ENCODE measurements around the gene ECE2.

Gene ECE2

DNA sequence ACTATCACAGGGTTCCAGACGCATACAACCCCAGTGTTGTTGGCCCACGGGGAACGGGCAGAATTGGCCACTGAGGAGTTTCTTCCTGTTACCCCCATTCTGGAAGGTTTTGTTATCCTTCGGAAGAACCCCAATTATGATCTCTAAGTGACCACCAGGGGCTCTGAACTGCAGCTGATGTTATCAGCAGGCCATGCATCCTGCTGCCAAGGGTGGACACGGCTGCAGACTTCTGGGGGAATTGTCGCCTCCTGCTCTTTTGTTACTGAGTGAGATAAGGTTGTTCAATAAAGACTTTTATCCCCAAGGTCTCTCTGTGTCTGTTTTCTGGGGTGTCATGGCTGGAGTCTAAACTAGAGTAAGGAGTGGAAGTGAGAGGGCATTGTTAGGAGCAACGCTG lies 32.9 kb downstream of the ECE2 start:
- no peaks in the 10 kb centered on the region for H3K9me2 ChIP-seq (replicated peaks; ENCODE audit: insufficient read depth, low read length)
- no peak for DNase-seq
- H3K36me3 ChIP-seq (replicated peaks; ENCODE audit: insufficient read depth, low read length), result peaks cover 41% of the 10 kb centered on the region
- H3K4me2 ChIP-seq (ENCODE audit: low read depth, low read length), result no peak overlapping the region
- H3K9ac ChIP-seq (ENCODE audit: low read length), result no peak overlapping the region
- TF ChIP-seq EZH2phosphoT487 (IDR thresholded peaks at IDR 0.05; ENCODE audit: low read length), result no peak
- no peak for TF ChIP-seq EZH2 (optimal IDR thresholded peaks at IDR 0.05; ENCODE audit: low read depth, low read length)
- TF ChIP-seq, protein P1, sequence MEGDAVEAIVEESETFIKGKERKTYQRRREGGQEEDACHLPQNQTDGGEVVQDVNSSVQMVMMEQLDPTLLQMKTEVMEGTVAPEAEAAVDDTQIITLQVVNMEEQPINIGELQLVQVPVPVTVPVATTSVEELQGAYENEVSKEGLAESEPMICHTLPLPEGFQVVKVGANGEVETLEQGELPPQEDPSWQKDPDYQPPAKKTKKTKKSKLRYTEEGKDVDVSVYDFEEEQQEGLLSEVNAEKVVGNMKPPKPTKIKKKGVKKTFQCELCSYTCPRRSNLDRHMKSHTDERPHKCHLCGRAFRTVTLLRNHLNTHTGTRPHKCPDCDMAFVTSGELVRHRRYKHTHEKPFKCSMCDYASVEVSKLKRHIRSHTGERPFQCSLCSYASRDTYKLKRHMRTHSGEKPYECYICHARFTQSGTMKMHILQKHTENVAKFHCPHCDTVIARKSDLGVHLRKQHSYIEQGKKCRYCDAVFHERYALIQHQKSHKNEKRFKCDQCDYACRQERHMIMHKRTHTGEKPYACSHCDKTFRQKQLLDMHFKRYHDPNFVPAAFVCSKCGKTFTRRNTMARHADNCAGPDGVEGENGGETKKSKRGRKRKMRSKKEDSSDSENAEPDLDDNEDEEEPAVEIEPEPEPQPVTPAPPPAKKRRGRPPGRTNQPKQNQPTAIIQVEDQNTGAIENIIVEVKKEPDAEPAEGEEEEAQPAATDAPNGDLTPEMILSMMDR (IDR thresholded peaks at IDR 0.05; ENCODE audit: low read length), result no peak
- no peak overlapping the region for H2AFZ ChIP-seq (ENCODE audit: low read length)
- H3K9me3 ChIP-seq (replicated peaks; ENCODE audit: insufficient read depth, low read length), result no peaks in the 10 kb centered on the region
- H3K27me3 ChIP-seq (replicated peaks; ENCODE audit: insufficient read depth, low read length), result no peaks in the 10 kb centered on the region
- peaks cover 13% of the 10 kb centered on the region for H3F3A ChIP-seq (ENCODE audit: insufficient read depth, low read length)
- H4K20me1 ChIP-seq (ENCODE audit: insufficient read depth, low read length), result no peaks in the 10 kb centered on the region
- H3K79me2 ChIP-seq (ENCODE audit: low read length), result peaks cover 13% of the 10 kb centered on the region
- no peak overlapping the region for H3K27ac ChIP-seq (ENCODE audit: low read length)
- no peaks in the 10 kb centered on the region for H3K4me1 ChIP-seq (ENCODE audit: low read length)
- no peak overlapping the region for H3K4me3 ChIP-seq (ENCODE audit: low read length)

DNA sequence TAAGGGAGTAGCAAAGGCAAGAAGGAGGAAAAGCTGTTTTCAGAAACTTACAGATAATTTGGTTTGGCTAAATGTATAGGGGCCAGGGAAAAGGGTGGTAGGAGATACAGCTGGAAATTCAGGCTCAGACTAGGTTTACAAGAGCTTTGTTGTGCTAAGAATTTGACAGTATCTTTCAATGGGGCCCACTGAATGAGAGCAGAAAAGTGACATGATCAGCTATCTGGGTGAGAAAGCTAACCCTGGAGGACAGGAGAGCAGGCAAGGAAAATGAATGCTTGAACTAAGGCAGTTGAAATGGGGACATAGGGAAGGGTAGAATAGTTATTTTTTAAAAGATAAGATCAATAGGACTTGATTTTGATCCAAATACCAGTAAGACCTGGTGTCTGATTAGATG lies 35.8 kb downstream of the ECE2 start:
- H3K79me2 ChIP-seq (ENCODE audit: low read length), result peaks cover 20% of the 10 kb centered on the region
- no peak overlapping the region for H2AFZ ChIP-seq (ENCODE audit: low read length)
- H3K9me3 ChIP-seq (replicated peaks; ENCODE audit: insufficient read depth, low read length), result no peaks in the 10 kb centered on the region
- peaks cover 13% of the 10 kb centered on the region for H4K20me1 ChIP-seq (ENCODE audit: insufficient read depth, low read length)
- peaks cover 13% of the 10 kb centered on the region for H3F3A ChIP-seq (ENCODE audit: insufficient read depth, low read length)
- no peak for DNase-seq
- peaks cover 14% of the 10 kb centered on the region; the same call in 1 of the 2 replicates for H3K36me3 ChIP-seq (replicated peaks; ENCODE audit: insufficient read depth, low read length)
- peaks cover 9% of the 10 kb centered on the region; the same call in 1 of the 2 replicates for H3K4me1 ChIP-seq (ENCODE audit: low read length)
- no peaks in the 10 kb centered on the region for H3K27me3 ChIP-seq (replicated peaks; ENCODE audit: insufficient read depth, low read length)
- no peaks in the 10 kb centered on the region for H3K9me2 ChIP-seq (replicated peaks; ENCODE audit: insufficient read depth, low read length)
- no peak for TF ChIP-seq EZH2 (optimal IDR thresholded peaks at IDR 0.05; ENCODE audit: low read depth, low read length)
- TF ChIP-seq, protein P1 (IDR thresholded peaks at IDR 0.05; ENCODE audit: low read length), result no peak
- TF ChIP-seq EZH2phosphoT487 (IDR thresholded peaks at IDR 0.05; ENCODE audit: low read length), result no peak
- no peak overlapping the region for H3K4me3 ChIP-seq (ENCODE audit: low read length)
- H3K27ac ChIP-seq (ENCODE audit: low read length), result no peak overlapping the region
- no peak overlapping the region for H3K4me2 ChIP-seq (ENCODE audit: low read depth, low read length)
- no peak overlapping the region for H3K9ac ChIP-seq (ENCODE audit: low read length)

DNA sequence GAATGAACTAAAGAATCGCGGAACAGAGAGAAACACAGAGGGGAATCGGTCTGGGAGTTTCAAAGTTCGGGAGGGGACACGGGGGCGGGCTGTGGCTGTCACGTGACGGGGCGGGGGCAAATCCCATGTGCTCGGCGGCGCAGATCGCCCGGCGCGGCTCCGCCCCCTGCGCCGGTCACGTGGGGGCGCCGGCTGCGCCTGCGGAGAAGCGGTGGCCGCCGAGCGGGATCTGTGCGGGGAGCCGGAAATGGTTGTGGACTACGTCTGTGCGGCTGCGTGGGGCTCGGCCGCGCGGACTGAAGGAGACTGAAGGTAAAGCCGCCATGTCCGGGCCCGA lies 38.5 kb downstream of the ECE2 start, which contains the start of gene EIF4G1:
Gene EIF4G1 (plus strand): TSS at position 244 of the 337 bp plus-strand sequence. CDS start 1,191 bp downstream, outside the sequence.
- peaks cover 47% of the 10 kb centered on the region for H3K79me2 ChIP-seq (ENCODE audit: low read length)
- H3K4me2 ChIP-seq (ENCODE audit: low read depth, low read length), result peak within 1 kb of the TSS; percentile 77
- TF ChIP-seq EZH2phosphoT487 (IDR thresholded peaks at IDR 0.05; ENCODE audit: low read length) (no peak), EZH2 (optimal IDR thresholded peaks at IDR 0.05; ENCODE audit: low read depth, low read length) (no peak)
- TF ChIP-seq, protein P1 (IDR thresholded peaks at IDR 0.05; ENCODE audit: low read length), result no peak
- H3K4me1 ChIP-seq (ENCODE audit: low read length), result peaks cover 9% of the 10 kb centered on the region; the same call in 1 of the 2 replicates
- peak within 1 kb of the TSS; percentile 96 for H3K9ac ChIP-seq (ENCODE audit: low read length)
- H2AFZ ChIP-seq (ENCODE audit: low read length), result peak within 1 kb of the TSS; percentile 20
- peaks cover 6% of the 10 kb centered on the region; the same call in 1 of the 2 replicates for H3K36me3 ChIP-seq (replicated peaks; ENCODE audit: insufficient read depth, low read length)
- peak; percentile 97 for DNase-seq
- H3F3A ChIP-seq (ENCODE audit: insufficient read depth, low read length), result peaks cover 13% of the 10 kb centered on the region
- H3K27ac ChIP-seq (ENCODE audit: low read length), result peak within 1 kb of the TSS; percentile 60; the same call in 1 of the 2 replicates
- peaks cover 35% of the 10 kb centered on the region for H4K20me1 ChIP-seq (ENCODE audit: insufficient read depth, low read length)
- H3K9me3 ChIP-seq (replicated peaks; ENCODE audit: insufficient read depth, low read length), result no peaks in the 10 kb centered on the region
- H3K9me2 ChIP-seq (replicated peaks; ENCODE audit: insufficient read depth, low read length), result no peaks in the 10 kb centered on the region
- no peaks in the 10 kb centered on the region for H3K27me3 ChIP-seq (replicated peaks; ENCODE audit: insufficient read depth, low read length)
- peak within 1 kb of the TSS; percentile 95 for H3K4me3 ChIP-seq (ENCODE audit: low read length)

Data from MM.1S (cell line).